Stimulated activated naive CD8-positive, alpha-beta T cell treated with anti-CD3 and anti-CD28 coated beads, Interleukin-15, Interleukin-2, amounts not matched to agents 100 U/mL and 50 U/mL, for 24 hours (primary cell): Measurements from ENCODE around the gene TLE1.
"Not testable (repeated sequence)": the region's sequence is repeated elsewhere in the genome, so short reads cannot be mapped to it uniquely, and the experiment has no call there.

Experiments
- ATAC-seq: fragments of 150-1000 bp; cut with Tn5 transposase; one replicate; pipeline ENCODE4 v1.10.0; 2021
- DNase-seq: peaks from one replicate; pipeline ENCODE4 v3.0.0; 2021

TLE1 gene

DNA sequence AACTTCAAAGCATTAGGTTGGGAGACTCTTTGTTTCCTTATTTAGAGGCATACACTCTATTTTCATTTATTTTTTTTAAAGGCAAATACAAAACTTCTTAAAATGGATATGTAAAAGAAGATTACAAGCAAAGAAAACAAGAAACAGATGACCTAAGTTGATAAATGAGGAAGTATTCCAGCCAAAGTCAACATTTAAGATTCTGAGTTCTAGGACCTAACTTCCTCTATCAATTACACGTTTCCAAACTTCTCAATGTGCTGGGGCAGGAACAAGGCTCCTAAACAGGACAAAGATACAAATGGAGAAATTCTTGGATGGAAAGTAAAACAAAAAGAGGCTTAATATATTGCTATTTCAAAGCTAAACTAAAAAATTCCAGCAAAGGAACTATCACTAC is 89.5 kb downstream of the TLE1 start:
- DNase-seq (no peak), ATAC-seq (no peak)

DNA sequence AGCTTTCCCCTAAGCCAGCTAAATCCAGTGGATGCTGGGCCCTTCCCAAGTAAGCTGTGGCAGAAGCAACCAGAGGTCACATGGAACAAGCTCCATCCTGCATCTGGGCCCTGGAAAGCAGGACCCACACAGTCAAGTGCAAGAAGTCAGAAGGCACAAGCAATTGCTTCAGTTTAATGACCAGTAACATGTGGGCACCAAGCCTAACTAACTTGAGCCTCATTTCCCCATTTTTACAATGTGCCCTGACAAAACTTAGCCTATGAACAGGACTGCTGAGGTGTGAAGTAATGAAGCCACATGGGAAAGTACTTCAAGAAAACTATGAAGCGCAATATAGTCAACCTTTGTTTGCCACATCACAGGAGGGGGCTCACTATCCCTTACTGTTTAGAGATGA is 90.5 kb downstream of the TLE1 start:
- DNase-seq (no peak), ATAC-seq (no peak)

DNA sequence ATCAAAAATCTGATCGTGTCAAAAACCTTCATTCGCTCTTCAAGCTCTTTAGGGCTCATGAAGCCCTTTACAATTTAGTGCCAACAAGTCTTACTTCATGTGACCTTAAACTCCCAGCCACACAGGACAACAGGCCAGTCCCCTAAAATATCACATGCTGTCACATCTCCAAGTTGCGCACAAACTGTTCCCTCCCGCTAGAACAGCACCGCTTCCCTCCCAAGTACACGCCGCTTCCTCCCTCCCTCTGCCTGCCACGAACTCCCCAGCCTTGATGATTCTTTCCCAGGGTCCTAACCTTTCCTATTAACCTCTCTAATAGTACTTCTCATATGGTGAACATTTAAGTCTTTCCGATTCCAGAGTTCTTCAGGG is 91.2 kb downstream of the TLE1 start:
- DNase-seq (no peak), ATAC-seq (no peak)

DNA sequence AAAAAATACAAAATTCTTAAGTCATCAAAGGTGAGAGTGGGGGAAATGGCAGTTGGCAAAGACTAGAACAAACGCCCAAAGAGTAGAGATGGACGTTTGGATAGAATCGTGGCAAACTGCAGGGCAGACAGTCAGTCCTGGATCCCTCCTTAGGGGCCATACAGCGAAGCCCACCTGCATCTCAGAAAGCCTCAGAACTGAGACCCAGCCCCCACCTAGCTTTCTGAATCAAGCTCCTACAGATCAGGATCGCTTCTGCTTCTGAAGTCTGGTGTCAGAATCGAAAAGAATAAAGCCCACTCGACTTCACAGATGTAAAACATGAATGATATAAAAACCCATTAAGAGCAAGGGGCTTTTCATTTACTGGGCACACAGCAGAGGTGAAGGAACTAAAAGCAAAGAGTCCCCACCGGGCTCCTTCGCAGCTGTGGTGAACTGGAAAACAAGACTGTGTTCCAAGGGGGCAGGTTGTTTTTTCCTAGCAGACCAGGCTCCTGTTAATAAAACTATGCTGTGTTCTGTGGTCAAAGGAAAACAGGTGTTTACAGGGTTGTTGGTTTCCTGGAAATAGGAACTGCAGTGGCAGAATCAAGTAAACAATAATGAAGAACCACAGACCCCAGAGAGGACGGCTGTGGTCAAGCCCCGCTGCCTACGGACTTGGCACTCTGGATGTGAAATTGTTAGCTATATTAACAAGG is 91.8 kb downstream of the TLE1 start:
- DNase-seq (no peak), ATAC-seq (no peak)

DNA sequence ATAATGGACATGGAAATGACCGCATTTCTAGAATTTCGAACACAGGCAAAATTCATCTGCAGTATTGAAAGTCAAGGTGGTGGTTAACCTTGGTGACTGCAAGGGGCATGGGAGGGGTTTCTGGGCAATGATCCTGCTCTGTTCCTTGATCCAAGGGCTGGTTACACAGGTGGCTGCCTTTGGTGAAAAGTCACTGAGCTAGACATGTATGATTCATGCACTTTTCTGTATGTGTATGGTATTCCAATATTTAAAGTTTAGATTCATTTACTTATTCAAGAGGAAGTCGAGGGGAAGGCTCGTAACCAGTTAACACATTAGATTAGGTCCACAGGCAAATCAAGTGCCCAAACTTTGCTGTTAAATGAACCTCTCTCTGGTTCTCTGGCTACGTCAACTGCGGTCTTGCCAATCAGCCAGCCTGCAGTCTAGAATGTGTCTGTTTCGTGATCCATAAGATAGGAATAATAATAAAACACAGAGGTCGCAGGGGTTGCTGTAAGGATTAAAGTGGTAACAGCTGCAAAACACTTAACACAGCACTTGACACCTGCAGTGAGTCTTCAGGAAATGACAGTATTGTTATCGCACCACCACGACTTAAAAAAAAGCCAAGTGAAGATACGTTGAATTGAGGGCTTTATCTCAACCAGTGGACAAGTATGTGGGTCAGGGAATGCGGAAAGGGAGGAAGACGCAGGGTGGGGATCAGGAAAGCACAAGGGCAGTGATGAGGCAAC is 92.5 kb downstream of the TLE1 start:
- DNase-seq (no peak), ATAC-seq (no peak)

DNA sequence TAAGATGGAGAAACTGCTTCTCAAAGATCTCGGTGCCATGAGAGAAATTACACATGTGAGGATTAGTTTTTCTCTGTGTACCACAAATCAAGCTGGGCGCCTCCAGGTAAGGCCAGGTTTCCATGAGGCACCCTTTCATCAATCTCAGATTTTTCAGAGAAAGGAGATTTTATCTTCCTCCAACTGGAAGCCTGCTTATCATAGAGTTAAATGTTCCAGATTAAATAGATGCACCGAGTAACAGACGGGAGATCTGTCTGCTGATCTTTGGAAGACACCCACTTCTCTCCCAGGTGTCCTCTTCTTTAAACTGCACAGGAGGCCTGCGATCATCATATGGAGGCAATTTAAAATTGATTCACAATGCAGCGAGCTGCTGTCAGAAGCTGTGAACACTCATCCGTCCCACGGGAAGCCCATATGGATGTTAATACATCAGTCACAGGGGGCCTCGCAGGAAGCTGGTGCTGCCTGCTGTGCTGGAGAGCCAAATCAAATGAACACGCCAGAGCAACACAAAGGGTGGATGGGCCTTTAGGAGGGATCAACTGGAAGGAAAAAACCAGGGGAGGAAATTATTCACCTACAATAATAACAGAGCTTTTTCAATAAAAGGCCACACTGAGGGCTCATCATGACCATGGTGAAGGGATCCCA is 93.3 kb downstream of the TLE1 start:
- ATAC-seq (no peak), DNase-seq (no peak)

DNA sequence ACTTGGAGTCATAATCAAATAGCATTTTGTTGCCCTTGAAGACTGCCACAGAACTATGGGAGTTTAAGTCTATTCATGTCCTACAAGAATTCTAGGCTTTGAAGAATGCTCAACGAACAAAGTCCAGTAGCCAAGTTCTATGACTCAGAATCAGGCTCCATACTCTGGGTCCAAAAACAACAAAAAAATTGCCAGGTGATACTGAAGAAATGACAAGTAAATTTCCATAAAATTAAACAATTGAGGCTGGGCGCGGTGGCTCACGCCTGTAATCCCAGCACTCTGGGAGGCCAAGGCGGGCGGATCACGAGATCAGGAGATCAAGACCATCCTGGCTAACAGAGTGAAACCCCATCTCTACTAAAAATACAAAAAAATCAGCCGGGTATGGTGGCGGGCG is 94.1 kb downstream of the TLE1 start:
- DNase-seq, ATAC-seq: not testable (repeated sequence)

DNA sequence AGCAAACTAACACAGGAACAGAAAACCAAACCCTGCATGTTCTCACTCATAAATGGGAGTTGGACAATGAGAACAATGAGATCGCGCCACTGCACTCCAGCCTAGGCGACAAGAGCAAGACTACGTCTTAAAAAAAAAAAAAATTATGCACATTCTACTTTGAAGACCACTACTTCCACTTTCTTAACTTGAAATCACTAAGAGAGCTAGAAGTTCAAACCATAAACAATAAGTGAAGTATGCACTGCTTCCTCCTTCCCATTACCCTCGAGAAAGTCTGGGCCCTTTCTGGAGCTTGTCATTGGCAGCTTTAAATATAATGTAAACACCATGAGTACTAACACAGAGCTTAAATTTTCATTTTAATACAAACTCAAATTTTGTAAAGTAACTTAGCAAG is 94.9 kb downstream of the TLE1 start:
- no peak for ATAC-seq
- DNase-seq, result no peak

DNA sequence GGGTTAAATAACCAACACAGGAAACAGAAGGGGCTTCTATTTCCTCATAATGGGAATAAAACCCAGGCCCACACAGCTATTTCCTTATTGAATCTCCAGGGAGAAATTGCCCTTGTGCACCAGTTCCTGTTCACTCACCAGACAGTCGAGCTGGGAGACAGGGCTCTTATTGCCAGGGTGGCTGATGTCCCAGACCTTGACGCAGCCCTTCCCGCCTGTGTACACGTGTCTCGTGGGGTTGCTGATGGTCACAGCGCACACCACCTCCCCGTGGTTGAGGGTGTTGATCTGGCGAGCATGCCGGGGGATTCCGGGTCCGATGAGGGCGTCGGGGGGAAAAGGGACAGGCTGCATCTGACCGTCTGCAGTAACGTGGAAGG is 96.5 kb downstream of the TLE1 start:
- DNase-seq, result no peak
- ATAC-seq, result no peak

DNA sequence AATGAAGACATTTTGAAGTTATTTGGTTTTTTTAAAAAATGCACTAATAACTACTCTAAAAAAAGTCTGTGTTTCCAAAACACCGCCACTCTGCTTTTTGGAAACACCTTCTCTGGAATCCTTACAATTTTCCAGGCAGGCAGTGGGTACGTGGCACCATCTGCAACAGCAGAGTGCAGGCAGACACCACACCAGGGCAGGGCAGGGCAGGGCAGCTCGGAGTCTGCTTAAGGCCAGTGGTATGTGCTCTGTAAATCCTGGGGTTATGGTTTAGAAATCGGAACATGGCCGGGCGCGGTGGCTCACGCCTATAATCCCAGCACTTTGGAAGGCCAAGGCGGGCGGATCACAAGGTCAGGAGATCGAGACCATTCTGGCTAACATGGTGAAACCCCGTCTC is 97.6 kb downstream of the TLE1 start:
- ATAC-seq (no peak), DNase-seq (no peak)

DNA sequence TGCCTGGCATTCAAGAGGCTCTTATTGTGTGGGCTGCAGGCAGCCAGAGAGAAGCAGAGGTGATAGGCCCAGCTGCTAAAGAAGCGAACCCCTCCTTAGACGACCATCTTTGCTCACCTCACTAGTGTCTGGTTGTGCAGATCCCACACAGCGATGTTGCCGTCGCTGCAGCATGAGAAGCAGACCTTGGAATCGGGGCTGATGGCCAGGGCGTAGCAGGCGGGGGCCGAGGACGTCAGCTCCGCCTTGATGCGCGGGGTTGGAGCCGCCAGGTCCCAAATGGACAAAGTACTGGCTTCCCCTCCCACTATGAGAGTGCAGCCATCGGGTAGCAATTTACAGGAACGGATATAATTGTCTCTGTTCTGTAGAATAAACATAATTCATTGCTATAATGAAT is 98.7 kb downstream of the TLE1 start:
- no peak for DNase-seq
- no peak for ATAC-seq

DNA sequence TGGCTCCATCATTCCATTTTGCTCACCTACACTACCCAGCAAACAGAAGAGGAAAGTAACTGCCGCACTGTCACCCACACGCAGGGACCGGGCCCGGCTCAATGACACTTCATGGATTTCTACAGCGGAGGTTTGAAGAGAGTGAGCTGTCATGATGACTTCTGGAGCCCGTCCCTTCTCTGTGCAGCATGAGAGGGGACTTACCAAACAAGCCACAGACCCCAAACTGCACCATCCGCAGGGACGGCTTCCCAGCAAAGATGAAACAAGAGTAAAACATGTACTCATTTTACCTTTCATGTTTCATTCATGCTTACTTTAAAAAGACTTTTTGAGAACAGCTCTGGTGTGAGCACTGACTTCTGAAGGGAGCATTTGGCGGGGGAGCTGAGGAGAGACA is 99.5 kb downstream of the TLE1 start:
- no peak for ATAC-seq
- no peak for DNase-seq

DNA sequence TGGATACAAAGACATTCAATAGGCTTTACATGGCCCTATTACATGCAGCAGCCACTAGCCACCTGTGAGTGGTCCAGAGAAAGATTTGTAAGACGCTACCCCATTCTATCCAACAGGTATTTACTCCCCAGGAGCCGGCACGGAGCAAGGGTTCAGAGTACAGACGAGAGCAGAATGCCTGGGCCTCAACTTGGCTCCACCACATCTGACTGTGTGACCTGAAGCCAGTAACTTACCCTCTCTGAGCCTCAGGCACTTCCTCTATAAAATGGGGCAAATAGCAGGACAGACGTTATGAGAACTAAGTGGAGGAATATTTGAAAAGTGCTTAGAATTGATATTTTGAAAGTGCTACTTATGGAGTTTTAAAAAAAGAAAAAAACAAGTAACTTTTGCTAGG is 100.0 kb downstream of the TLE1 start:
- no peak for ATAC-seq
- DNase-seq, result no peak

DNA sequence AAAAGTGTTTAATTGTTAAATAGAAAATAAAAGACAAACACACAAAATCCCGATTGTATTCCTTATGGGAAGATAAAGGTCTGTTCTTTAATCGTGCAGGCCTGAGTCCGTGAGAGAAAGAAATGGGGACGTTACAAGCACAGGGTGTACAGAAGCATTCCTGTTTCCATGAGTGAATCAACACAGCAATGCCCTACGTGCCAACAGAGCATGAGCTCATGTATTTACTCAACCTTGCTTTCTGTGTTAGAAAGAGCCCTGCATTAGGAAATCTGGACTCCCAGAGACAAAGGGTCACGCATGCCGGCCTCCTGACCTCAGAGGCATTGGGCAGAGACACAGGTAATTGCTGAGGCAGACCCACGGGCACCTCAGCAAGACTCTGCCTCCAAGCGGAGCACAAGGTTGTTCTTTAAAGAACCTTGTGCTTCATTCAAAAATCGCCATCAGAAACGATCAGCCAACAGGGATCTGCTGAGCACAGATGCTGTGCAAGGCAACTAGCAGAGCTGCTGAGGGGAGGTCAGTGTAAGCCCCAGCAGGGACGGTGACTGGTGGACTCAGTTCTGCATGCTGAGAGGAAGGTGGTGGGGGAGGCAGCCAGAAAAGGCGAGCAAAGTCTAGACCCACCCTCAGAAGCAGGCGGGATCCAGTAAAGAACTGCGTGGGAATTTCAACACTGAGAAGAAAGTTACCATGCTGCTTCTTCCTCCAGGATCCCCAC is 101.0 kb downstream of the TLE1 start:
- no peak for DNase-seq
- no peak for ATAC-seq

DNA sequence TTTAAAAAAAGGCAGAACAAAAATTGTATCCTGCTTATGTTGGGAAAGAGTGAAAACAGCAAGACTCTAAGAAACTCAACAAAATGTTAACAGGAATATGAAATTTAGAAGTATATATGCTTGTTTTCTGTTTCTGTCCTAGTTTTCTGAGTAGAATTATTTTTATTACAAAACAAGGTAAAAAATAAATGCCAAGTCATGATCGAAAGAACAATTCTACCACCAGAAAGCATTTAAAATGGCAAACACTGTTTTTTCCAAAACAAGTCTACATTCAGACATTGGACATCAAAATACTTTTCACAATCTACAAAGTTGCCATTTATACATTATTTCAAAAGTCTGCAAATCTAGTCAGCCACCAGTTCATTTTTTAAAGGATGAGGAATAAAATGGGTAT is 102.6 kb downstream of the TLE1 start:
- DNase-seq, result no peak
- ATAC-seq, result no peak

DNA sequence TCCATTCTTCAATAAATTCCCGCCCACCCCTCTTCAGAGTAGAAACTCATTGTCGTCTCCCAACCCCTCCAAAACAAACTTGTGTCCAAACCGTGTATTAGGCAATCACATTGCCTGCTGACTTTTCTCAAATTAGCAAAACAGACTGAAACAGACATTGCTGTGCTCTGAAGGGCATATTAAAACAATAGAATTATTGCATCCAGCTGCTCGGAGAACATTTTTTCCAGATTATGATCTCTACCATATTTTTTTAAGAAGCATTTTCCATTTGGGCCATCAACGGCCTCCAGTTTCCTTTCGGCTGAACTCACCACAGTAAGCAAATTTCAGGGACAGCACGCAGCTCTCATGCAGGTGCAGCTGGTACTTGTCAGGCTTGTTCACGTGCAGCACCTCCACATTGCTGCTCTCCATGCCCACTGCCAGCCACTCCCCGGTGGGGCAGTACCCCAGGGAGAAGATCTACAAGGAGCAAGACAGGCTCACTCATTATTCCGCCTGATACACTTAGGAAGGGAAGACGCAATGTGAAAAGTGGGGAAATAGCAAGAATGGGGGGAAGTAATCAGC is 104.1 kb downstream of the TLE1 start:
- DNase-seq, result no peak
- ATAC-seq, result no peak

DNA sequence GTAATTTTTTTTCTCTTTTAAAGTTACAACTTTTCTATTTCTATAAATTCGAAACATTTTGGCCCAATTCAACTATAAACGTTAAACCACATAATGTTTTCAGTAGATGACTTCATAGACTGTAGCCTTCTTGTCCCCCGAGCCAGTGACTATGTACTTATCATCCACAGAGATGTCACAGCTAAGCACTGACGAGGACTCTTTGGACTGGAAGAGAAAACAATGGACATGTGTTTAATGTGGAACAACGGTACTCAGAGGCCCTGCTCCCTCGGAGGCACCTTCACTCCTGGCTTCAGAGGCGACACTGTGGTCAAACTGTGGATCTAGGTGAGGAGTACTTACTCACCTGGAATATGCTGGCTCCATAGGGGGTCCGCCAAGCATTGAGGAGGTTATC is 105.2 kb downstream of the TLE1 start:
- DNase-seq, result no peak
- ATAC-seq, result no peak

DNA sequence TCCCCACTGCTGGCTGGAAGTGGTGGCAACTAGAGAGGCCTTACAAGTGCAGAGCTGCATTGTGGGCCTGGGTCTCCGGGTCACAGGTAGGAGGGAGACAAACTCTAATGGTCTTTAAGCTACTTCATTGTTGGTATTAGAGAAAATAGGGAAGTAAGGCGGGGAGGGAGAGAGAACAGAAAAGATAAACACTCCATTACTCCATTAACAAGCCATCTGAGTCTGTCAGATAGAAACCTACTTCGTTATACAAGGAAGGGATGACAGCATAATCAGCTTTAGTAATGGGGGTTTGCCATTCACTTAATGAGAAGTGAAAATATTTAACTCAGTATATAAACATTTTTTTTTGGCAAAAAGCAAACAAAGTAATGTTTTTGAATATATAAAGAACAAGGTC is 107.4 kb downstream of the TLE1 start:
- no peak for DNase-seq
- no peak for ATAC-seq

DNA sequence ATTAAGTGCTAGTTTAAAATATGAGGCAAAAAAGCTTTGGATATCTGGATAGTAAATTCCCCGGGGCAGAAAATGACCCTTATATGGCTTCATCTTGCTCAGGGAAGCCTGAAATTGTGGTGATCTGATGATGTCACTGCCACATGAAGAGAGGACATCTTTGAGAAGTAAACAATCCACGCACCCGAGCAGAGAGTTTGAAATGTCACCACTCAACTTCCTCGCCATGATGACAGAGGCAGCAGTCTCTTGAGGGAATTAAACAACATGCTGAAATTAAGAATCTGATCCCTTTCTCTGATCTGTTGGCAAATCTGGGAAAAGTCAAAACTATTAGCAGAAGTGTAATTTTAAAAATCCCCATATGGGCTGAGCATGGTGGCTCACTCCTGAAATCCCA is 110.0 kb downstream of the TLE1 start:
- no peak for DNase-seq
- ATAC-seq, result no peak

DNA sequence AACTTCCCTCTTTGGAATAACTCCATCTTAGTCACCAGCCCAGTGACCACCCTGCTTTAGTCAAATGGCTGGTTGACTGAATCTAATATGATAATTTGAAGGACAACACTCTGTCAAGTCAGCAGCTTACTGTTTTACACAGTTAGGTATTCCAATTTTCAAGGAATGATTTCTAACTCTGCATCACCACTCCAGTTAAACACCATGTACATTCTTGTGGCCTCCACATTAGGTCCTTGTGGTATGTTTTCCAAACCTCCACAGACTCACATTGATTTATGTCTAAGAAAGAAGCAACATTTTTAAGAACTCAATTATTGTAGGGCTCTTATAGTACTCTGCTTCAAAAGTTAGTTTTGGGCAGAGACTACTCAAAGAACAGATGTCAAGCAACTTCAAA is 110.7 kb downstream of the TLE1 start:
- DNase-seq, result no peak
- no peak for ATAC-seq

DNA sequence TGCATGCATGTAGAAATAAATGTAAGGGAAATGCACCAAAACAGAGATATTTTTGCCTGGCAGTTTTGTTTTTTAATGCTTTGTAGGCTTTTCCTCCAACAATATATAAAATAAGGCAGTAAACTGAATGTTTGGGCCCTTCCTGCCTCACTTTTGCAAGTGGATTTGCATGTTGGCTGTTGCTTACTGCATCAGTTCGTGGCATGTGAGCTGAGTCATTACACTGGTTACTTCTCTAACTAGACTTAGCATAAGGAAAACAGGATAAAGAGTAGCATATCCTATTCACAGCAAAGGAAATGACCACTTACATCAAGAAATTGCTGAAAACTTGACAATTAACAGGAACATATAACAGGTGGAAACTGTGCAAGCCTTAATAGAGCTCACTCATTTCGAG is 113.4 kb downstream of the TLE1 start:
- no peak for DNase-seq
- ATAC-seq, result no peak

DNA sequence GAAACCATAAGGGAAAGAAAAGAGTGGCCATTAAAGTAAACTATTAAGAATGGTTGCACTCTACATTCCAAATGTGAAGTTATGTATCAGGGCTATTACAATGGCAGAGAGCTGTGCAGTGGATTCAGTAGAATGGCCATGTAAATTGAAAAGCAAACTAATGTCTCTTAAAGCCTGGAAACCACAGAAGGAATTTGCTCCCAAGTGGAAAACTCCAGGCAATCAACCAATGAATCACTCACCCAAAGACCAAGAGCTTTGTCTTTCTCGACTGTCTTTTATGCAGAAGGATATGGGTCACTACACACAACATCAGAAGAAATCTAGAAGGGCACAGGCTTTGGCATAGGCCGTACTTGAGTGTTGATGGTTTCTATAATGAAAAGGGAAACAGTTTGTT is 114.9 kb downstream of the TLE1 start:
- ATAC-seq, result no peak
- no peak for DNase-seq
